GM12875 (cell line): ENCODE data around the gene LSM7.

ENCODE experiments used
- H3K4me3 ChIP-seq: one replicate; pipeline ENCODE4 v1.5.1; 2011; ENCODE audit warnings: low read depth, low read length, control low read depth
- CTCF ChIP-seq: IDR thresholded peaks from 2 replicates; pipeline ENCODE4 v1.5.1; 2011; ENCODE audit warnings: low read depth, mild to moderate bottlenecking, control low read depth, inconsistent platforms, low read length, moderate library complexity, borderline replicate concordance; ENCODE audit not compliant: insufficient read depth

LSM7 gene

GRCh38 chr19:2294687-2295335 is 33.6 kb downstream of the LSM7 start:
- no peak overlapping the region for H3K4me3 ChIP-seq
- TF ChIP-seq CTCF = no peak

- no peak for TF ChIP-seq CTCF
- H3K4me3 ChIP-seq = peak overlapping the region; percentile 89
These were observed 37.1 kb downstream of the LSM7 start for GRCh38 chr19:2291185-2291751.

- TF ChIP-seq CTCF = no peak
- H3K4me3 ChIP-seq = peak overlapping the region; percentile 89
These were observed 37.8 kb downstream of the LSM7 start for GRCh38 chr19:2290441-2291184.

GRCh38 chr19:2289714-2290435 is 38.5 kb downstream of the LSM7 start:
- peak overlapping the region; percentile 89 for H3K4me3 ChIP-seq

DNA sequence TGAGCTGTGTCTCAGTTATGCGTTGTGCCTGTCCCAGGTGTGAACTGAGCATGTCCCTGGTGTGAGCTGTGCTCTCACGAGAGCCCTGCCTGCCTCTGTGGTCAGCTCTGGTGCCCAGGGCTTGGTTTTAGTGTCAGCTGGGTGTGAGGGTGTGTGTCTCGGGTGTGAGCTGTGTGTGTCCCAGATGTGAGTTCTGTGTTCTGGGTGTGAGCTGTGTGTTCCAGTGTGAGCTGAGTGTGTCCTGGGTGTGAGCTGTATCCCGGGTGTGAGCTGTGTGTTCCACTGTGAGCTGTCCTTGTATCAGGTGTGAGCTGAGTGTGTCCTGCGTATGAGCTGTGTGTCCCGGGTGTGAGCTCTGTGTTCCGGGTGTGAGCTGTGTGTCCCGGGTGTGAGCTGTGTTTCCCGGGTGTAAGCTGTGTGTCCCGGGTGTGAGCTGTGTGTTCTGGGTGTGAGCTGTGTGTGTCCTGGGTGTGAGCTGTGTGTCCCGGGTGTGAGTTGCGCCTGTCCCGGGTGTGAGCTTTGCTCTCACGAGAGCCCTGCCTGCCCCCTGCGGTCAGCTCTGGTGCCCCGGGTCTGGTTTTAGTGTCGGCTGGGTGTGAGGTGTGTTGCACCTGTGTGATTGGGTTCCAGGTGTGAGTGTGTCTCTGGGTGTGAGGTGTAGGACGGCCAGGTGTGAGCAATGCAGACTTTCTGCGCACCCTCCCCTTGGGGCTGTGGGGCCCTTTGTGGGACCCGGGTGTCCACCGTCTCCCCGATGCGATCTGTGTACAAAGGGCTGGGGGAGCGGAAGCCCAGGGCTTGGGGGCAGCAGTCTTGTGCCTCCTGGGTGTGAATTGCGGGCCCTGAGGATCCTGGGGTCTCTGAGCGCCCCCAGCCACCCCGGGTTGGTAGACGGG is 39.3 kb downstream of the LSM7 start:
- H3K4me3 ChIP-seq = peak overlapping the region; percentile 89
- no peak for TF ChIP-seq CTCF

More at GRCh38 chr19:2289714-2290435, 38.5 kb downstream of the LSM7 start:
- TF ChIP-seq CTCF = no peak

DNA sequence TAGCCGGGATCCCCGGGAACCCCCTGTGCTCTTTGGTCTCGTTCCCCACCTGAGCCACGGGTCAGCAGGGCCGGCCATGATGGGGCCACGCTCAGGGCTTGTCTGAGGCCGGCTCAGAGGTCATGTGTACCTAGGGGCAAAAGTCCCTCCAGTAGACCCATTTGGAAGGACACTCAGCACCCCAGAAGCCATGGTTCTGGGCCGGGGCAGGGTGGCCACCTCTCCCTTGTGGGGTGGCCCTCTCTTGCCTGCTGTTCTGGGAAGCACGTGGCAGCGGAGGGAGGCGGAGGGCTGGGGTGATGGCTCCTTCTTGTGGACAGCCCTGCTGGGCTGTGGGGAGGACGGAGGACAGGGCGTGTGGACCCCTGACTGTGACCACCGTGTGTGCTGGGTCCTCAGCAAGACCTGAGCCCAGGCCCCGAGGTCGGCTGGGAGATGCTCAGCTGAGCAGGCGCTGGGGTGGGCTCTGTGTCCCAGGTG is 40.0 kb downstream of the LSM7 start:
- H3K4me3 ChIP-seq = no peak overlapping the region
- TF ChIP-seq CTCF = no peak
